COLO829 (cell line): ENCODE results near the gene MELK.

Experiments
- DNase-seq: peaks from one replicate; pipeline ENCODE4 v3.0.0; 2012; ENCODE audit warnings: low spot score

MELK gene

DNA sequence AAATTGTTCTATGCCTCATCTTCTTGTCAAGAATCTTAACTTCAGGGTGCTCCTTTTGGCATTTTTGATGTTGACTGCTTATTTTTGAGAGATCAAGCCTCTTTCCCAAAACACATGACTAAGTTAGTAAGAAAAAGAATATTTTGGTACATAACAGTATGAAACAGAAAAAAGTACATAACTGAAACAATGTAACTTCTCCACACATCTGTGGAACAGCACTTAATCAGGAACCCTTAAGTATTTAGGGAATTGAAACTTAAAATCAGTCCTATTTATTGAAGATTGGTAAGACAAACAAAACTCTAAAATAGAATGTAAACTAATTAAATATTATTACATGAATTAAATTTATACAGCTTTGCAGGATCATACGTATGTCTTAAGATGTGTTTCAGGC lies 103.4 kb downstream of the MELK start:
- DNase-seq: no peak

DNA sequence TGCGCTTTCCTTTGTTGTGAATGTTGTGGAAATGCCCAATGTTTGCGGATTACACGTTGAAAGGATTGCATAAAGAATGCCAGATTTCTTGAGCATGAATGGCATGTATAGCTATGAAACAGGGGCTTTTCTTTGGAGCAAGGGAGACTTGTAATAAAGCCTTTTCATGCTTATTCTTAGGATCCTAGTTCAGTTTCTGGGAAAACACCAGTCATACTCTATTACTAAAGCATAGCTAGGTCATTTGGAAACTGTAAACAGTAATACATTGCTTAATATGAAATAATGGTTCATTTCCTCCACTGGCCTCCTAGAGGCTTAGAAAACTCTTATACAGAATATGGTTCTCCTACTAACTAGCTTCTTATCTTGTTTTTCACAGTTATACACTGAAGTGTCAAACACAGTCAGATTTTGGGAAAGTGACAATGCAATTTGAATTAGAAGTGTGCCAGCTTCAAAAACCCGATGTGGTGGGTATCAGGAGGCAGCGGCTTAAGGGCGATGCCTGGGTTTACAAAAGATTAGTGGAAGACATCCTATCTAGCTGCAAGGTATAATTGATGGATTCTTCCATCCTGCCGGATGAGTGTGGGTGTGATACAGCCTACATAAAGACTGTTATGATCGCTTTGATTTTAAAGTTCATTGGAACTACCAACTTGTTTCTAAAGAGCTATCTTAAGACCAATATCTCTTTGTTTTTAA lies 104.2 kb downstream of the MELK start:
- peak; percentile 58 for DNase-seq

DNA sequence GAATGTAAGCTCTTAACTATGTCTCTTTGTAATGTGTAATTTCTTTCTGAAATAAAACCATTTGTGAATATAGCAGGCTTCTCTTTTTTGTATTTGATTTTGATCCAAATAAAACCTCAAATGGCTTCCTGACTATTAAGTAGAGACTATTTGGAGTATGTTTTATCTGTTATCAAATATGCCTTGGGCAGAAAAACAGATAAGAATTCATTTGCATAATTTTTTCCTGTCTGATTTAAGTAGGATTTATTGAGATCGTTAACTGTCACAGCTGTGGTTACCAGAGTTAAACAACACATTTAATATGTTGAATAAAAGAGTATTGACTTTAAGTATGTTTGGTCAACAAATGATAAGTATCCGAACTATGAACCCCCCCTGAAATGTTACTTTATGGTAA lies 104.9 kb downstream of the MELK start:
- DNase-seq: peak; percentile 44

DNA sequence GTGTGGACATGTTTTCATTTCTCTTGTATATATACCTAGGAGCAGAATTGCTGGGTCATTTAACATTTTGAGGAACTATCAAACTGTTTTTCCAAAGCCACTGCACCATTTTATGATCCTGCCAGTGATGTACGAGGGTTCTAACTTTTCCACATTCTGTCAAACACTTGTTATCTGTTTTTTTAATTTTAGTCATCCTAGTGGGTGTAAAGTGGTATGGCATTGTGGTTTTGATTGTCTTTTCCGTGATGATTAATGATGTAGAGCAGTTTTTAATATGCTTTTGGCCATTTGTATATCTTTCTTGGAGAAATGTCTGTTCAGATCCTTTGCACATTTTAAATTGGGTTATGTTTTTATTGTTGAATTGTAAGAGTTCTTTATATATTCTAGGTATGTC lies 107.0 kb downstream of the MELK start:
- no peak for DNase-seq

DNA sequence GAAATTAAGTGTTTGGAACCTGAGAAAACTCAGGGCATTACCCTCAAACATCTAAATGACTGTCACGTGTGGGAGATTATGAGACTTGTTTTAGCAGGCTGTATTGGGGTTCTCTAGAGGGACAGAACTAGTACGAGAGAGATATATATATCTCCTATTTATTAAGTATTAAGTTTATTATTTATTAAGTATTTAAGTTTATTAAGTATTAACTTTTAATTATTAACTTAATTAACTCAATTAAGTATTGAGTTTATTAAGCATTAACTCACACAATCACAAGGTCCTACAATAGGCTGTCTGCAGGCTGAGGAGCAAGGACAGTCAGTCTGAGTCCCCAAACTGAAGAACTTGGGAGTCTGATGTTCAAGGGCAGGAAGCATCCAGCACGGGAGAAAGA lies 113.8 kb downstream of the MELK start:
- no peak for DNase-seq

DNA sequence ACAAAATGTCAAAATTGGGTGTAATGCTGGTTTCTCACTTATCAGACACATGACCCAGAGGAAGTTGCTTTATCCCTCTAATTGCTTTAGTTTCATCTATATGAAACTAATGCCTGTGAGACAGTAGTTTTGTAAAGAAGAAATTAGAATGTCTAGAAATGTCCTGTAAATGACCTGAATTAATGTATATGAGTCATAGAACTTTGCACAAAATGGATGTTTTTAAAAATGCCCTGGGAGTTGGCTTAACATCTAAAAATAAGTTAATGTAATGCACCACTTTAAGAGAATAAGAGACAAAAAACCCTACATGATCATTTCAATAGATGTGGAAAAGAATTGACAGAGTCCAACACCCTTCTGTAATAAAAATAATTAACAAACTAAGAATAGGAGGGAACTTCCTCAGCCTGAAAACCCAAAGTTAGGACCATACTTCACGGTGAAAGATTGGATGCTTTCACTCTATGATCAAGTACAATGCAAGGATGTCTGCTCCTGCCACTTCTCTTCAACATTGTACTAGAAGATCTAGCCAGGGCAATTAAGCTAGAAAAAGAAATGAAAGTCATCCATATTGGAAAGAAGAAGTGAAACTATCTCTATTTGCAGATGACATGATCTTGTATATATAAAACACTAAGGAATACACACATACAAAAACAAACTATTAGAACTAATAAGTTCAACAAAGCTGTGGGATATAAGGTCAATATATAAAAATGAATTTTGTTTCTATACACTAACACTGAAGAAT lies 117.9 kb downstream of the MELK start:
- no peak for DNase-seq

DNA sequence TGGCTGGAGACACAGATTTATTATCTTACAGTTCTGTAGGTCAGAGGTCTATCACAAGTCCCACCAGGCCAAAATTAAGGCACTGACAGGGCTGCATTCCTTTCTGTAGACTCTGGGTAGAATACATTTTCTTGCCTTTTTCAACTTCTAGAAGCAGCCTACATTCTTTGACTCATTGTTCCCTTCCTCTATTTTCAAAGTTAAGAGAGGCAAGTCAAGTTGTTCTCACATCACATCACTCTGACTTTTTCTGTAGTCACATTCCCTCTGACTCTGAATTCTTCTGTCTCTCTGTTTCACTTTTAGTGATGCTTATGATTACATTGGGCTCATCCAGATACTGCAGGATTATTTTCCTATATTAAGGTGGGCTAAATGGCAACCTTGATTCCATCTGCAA lies 119.0 kb downstream of the MELK start:
- DNase-seq: no peak

DNA sequence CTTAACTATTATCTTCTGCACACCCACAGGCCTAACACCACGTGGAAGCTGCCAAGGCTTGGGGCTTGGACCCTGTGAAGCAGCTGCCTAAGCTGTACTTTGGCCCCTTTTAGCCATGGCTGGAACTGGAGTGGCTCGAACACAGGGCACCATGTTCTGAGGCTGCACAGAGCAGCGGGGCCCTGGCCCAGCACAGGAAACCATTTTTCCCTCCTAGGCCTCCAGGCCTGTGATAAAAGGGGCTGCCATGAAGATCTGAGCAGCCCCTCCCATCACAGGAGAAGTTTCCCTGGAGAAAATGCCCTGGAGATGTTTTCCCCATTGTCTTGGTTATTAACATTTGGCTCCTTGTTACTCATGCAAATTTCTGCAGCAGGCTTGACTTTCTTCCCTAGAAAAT lies 126.3 kb downstream of the MELK start:
- DNase-seq: no peak

DNA sequence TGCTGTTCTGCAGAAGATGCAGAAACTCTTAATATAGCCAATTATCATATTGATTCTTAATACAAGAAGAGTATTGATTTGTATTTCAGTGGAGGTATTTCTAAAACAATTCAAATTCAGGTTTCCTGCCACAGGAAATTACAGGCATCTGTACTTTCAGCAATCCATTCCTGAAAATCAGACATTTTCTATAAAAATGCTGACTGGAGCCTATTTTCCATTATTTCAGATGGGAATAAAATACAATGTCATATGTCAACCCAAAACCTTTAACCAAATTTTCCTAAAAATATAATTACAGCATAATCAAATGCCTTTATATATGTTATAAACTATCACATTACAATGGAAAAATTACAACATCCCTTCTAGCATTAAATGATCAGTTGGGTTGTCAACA lies 131.5 kb downstream of the MELK start:
- DNase-seq: no peak

DNA sequence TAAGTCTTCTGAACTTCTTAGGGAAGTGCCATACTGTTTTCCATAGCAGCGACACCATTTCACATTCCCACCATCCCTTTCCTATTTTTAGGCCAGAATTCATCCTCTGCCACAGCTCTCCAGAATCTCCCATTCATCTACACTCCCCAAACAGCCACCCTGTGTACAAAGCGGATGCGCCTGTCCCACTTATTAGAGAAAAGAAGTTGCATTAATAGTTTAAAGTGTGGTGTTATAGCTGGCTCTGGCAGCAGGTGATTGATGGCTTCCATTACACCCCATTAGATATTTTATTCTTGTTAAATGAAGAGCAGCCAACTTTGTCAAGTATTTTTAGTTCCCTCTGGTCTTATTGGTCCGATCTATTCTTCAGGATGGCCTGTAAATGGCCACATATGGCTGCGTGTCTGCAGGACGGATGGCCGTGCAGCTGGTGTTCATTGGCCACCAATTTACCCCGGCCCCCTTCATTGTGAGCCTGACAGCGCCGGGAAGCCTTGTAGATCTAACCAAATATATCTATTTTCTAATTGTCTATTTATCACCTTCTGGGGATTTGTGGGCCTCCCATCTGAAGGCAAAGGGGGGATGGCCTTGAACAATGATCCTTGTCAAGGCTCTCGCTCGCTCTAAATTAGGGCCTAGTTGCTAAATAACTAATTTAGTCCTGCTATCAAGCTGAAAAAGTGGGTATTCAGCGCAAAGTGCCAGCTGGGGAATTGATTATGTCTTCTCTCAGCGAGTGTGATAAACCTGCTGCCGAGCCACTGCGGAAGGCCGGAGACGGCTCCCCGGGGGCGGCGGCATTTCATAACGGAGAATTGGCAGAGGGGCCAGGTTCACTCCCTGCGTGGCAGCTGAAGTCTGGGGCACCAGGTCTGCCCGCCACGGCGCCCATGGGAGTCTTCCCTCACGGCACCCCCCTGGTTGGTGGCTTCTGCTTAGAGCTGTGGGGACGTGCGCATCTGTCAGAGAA lies 141.1 kb downstream of the MELK start:
- DNase-seq: no peak

DNA sequence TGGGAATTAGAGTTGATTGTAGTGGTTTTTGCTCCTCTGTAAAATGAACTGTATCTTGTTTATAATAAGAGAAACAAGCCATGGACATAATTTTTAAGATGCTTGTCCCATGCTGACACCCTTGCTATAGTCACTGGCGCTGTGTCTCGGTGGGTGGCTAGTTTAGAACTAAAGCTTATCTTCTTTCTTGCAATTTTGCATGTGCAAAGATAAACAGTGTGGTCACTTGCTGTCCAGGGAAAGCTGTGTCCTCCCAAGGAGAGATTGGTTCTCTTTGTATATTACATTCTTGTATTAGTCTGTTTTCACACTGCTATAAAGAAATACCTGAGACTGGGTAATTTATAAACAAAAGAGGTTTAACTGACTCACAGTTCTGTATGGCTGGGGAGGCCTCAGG lies 143.8 kb downstream of the MELK start:
- DNase-seq: no peak

DNA sequence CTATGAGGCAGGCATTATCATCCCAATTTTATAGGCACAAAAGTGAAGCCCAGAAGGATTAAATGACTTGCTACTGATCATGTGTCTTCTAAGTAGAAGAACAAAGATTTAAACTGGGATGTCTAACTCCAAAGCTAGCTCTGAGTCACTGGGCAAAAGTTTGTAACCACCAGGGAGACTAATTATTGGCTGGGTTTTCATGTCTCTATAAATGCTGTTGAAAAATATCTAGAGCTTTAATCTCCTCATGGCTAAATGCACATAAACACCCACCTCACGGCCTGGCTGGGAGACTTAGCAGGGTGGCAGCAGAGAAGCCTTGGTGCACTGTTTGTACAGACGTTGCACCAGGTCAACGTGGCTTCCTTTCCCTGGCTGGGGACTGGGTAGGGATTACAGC lies 144.6 kb downstream of the MELK start:
- DNase-seq: no peak

DNA sequence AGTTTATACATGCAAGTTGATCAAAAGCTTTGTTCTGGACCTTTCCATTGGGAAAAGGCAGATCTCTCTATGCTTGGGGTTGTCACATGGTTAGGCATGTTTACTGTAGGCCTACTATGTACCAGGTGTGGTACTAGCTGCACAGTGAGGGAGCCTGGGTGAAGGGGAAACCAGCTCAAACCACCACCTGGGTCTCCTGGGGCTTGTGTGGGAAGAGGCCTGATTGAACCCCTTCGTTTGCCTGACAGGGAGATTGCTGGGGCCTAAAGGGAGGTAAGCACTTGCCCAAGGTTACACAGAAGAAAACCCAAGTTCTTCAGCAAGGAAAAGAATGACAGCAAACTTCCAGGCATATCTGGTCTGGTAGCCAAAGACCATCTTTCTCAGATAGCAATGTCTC lies 145.9 kb downstream of the MELK start:
- DNase-seq: no peak

DNA sequence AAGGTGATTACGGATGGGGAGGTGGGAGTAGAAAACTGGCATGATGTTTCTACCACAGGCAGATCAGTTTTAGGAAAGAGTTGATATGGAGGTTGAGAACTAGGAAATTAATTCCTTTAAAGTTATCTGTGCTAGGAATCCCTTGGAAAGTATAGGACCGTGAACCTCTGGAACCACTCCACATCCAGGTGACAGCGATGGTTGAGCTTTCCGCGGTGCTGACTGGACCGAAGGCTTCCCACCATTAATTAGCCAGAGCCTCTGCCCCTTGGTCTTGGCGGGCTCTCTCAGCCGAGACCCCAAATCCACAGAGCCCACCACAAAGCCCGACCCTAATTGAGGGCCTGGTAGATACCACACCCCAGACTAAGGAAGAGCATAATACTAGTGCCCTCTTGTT lies 147.3 kb downstream of the MELK start:
- DNase-seq: no peak

DNA sequence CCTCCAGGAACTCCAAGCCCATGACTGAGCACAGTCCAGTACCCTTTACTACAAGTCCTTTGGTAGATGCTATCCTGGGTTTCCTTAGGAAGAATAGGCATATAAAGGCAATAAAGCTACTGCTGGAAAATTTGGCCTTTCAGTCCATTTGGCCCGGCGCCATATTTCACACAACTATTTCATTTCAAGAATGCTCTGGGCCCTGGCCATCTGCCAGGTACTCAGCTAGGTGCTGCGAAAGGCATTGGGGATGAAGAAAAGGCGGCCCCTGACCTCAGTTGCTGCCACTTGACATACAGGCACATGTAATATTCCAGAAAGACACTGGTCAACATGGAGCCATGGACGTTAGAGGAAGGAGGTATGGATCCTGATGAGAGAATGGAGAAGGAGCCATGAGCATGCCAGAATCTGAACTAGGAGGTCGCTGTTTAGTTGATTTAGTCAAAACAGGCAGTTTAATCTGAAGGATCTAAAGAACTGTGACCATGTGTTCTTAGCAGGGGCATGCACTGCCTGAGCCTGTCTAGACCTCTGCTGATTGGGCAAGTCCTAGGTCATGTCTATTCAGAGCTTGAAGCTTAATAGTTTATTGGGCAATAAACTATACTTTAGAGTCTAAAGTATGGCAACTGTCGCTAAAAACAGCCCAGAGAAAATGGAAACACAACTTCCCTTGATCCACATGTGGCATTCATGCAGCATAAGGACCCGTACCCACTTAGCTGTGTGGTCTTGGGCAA lies 149.3 kb downstream of the MELK start:
- DNase-seq: no peak

DNA sequence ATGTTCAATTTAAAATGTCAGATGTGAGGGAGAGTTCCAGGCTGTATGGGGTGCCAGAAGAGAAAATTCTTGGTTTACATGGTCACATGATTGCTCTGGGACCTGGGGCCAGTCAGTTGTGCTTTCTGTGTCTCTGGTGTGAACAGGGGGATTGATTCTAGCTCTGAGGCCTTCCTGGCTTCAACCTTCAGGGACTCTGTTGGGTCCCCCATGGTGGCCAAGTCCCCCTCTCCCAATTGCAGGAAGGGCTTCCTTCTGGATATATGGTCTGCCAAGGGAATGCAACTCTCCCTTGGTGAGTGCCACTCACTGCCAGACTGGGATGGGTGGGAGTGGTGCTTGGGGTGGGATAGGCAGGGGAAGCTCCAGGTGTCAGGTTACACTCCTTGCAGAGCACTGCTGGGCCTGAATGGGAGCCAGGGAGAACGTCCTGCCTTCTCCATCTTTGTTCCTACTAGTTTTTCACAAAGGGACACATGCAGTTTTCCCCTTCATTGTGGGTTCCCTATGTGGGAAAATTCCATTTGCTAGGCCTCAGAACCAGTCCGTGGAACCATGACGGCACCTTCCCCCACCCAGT lies 153.2 kb downstream of the MELK start:
- DNase-seq: no peak
